Activated CD8-positive, alpha-beta memory T cell treated with anti-CD3 and anti-CD28 coated beads for 48 hours (primary cell): ENCODE measurements around the gene ST14.
"Not testable (repeated sequence)": the region's sequence is repeated elsewhere in the genome, so short reads cannot be mapped to it uniquely, and the experiment has no call there.

Source experiments
- DNase-seq, 3 experiments: peaks; one replicate each; pipeline ENCODE4 v3.0.0-alpha.2; 2020; ENCODE audit warnings: low read depth in 2 of 3, low spot score in 2 of 3

Gene ST14

DNA sequence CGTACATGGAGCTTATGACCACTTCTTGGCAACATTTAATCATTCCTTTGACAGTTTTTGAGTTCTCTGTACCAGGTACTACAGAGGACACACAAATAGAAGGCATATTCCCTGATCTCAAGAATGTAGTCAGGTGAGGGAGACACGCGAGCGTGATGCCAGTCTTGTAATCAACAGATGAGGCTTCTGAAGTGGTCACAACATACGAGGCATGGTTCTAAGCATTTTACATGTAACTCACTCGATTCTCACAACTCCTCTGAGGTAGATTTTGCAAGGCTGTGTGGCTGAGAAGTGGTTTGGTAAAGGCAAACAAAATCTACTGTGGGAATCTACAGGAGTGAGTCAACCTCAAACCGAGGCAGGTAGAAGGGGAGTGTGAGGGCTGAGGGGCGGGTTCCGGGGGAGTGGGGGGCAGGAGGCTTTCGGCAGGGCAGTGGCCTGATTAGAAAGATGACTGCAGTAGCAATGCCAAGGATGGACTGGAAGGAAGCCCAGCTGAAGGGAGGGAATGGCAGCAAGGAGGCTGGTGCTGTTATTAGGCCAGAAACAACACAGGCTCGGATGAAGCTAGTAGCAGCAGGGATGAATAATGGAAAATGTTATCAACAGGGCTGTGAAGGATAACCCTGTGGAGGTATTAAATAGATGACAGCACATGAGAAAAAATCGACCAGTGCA lies 63.8 kb downstream of the ST14 start:
- DNase-seq: no peak

DNA sequence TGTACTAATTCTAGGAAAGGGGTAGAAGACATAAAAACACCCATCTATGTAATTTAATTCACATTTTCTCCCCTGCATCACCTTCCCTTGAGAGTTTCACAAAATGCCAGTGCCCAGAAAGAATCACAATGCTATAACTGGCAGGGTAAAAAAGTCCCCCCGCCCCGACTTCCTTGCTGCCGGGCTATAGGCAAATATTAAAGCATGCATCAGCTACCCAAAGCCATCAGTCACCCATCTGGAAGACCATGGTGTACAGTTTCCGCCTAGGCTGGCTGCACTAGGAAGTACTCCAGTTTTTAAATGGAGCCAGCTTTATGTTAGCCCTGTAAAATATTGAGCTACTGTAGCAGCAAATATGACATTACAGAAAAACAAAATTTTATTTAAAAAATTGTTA lies 67.8 kb downstream of the ST14 start:
- DNase-seq: no peak

DNA sequence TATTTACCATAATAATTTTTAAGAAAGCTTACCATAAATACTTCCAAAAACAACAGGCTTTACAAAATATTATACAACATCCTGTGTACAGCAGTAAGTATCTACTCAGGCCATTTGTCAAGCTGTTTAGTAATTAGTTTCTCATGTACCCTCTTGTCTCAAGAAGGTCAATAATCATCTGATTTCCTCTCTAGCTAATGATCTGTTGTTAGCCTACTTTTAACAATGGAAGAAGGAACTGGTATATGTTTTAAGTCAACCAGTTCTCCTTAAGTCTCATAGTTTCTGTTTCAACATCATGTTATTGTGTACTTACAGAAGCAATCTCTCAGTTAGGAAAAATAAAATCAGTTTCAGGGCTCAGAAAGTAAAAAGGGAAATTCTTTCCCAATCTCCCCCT lies 73.9 kb downstream of the ST14 start:
- DNase-seq: not testable (repeated sequence)

DNA sequence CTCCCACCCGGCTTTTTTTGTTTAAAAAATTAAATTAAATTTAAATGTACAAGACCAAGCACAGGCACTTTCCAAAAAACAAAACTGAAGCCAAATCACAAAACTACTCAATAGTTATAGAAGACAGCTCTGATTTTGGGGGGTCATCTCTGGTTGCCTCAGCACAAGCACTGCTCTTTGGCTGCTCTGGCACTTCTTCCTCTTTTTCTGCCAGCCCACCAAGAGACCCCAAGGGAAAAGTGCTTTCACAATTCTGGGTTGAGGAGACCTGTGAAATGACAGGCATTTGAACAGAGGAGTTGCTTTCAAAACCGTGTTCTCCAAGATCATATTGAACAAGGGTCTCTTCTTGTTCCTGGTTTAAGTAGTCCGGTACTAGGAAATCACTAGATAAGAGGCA lies 74.3 kb downstream of the ST14 start:
- not testable (repeated sequence) for DNase-seq

DNA sequence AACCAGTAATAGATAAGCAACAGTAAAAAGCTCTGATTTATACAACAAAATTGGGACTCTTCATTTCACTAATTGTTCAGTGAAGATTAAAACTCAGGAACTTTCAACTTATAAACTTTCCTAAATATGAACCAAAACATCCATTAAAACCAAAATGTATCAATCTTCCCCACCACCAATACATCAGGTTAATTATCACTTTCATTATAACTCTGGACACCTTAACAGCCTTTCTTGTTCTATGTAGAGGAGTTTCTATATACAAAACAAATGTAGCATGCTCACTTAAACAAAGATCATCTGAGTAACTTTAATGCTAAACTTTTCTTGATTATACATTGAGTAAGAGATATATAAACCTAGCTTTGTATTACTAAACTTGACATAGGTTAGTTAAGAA lies 74.7 kb downstream of the ST14 start:
- DNase-seq: no peak

DNA sequence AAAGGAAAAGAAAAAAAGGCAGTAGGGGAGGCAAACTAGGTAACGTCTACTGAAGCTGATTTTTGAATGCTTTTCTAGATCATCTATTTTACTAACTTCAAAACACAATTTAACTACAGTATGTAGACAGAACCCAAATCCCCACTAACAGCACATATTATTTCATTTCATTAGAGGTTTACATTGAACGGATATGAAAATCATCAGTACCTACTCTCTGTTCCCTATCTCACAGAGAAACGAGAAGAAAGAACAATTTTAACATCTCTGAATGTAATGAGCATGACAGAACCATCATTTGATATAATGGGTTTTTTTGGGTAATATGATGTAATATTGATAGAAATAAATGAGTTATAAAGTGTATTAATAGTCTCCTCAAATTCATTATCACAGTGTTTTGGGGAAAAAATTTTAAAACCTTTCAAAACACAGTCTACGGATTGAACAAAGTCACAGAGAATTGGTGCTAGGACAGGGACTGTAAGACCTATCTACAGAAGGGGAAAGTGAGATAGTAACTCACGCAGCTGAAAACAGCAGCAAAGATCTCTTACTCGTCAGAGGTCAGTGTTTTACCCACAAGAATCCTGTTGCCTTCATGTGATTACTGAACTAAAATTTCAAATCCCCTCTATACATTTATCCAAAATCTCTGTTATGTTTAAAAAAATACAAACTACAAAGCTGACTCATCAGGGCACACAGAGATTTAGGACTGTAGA lies 77.9 kb downstream of the ST14 start:
- DNase-seq: no peak

DNA sequence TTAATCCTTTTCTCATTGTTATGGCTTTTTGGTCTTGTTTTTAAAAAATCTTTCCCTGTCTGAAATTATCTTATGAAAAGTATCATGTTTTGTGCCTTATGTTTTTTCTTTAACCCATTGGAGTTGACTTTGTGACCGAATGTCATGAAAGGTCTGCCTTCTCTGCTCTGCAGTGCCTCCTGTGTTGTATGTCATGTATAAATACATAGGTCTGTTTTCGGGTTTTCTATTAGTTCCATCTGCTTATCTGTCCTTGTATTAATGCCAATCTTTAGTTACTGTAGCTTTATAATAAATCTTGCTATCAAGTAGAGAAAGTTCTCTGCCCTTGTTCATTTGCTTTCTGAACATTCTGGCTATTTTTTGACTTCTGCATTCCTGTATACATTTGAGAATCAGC lies 82.1 kb downstream of the ST14 start:
- DNase-seq: no peak

DNA sequence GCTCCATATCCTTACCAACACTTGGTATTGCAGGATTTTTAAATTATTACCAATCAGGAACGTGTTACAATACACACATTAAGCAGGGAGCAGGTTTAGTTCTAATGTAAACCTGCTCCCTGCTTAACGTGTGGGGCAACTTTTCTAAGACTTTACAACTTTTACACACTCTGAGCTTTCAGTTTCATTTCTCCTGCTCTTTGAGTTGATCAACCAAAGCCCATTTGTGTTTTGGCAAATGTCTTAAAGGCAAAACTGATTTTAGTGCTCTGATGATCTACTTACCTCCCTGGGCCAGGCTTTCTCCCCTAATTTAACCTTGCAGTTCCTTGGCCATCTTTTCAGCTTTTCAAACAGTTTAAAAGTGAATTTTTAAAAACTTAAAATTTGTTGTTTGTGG lies 84.2 kb downstream of the ST14 start:
- DNase-seq: no peak

DNA sequence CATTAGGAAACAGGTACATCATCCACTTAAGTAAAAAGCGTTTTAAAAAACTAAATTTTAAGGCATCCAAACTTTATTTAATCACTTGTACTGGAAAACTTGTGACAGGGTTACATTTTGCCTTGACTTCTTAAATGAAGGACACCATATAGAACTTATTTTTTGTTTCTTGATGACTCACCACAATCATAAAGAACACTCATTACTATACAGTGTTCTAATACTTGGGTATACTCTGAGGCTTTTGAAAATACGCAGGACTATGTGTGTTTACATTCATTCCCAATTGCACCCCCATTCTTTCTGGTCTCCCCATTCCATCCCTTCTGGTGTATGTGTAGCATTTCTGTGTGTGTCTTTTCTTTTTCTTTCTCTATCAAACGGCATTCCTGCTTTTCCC lies 85.3 kb downstream of the ST14 start:
- no peak for DNase-seq

DNA sequence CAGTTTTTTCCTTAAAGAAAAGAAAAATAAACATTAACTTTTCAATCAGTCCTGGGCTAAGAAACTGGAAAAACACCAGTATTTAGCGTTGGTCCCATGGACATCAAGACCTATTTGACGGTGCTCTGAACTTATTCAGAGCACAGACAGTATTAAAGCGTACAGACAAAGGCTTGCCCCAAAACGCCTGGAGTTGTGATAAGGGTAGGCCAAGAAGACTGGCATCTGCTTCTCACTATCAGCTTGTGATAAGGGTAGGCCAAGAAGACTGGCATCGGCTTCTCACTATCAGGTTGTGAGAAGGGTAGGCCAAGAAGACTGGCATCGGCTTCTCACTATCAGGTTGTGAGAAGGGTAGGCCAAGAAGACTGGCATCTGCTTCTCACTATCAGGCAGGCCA lies 85.8 kb downstream of the ST14 start:
- not testable (repeated sequence) for DNase-seq

DNA sequence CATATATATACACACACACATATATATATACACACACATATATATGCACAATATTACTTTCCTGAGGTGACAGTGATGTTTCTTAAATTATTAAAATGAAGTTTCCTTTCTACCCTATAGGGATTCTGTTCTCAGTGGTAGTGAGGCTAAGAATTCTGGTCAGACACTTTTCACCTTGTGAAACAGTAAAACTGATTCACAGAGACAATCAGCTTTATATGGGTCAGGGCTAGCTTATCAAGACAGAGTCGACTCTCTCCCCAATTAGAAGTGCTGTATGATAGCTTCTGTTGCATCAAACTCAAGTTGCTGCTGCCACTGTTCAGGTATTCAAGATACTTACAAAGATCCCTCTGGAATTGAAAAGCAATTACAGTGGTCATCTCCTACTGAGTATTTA lies 86.7 kb downstream of the ST14 start:
- no peak for DNase-seq

DNA sequence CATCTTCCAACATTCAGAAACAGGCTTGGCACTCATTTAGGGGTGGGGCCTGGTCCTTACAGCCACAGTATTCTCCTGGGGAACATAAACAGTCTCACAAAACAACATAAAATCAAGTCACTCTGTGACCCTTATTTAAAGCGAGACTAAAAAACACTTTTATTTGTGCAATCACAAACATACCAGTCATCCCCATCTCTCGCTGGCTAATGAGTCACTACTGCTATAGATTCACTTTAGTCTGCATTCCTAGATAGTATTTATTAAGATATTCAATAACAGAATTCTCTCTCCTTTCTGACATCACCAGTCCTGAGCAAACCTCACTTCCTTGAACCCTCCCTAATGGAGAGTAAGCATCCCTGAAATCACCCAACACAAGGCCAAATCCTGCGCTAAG lies 87.2 kb downstream of the ST14 start:
- no peak for DNase-seq

DNA sequence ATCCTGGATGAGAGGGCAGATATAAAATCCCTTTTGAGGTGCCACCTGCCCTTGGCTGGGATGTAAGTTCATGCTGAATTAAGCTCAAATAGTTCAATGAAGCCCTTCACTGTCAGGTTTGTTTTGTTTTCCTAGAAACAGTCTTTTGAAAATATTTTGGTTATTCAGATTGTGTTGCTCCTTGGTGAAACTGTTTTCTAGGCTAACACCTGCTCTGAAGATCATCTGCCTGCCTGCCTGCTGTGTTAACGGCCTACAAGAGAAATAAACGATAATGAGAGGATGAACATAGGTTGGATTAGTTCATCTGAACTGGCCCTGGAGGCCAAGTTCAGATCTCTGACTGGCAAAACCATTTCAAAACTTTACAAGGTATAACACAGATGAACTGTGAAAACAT lies 87.7 kb downstream of the ST14 start:
- DNase-seq: no peak

DNA sequence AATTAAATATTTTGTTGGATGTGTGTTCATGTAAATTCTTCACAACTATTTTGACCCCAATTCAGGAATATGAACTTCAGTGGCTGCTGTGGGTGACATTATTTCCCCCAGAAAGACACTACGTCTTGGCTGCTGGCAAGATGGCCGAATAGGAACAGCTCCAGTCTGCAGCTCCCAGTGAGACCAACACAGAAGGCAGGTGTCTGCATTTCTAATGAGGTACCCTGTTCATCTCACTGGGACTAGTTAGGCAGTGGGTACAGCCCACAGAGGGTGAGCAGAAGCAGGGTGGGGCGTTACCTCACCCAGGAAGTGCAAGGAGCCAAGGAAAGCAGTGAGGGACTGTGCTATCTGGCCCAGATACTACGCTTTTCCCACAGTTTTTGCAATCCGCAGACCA lies 89.8 kb downstream of the ST14 start:
- DNase-seq: no peak

DNA sequence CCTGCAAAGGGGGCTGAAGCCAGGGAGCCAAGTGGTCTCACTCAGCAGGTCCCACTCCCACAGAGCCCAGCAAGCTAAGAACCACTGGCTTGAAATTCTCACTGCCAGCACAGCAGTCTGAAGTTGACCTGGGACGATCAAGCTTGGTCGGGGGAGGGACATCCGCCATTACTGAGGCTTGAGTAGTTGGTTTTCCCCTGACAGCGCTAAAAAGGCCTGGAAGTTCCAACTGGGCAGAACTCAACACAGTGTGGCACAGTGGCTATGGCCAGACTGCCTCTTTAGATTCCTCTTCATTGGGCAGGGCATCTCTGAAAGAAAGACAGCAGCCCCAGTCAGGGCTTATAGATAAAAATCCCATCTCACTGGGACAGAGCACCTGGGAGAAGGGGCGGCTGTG lies 90.3 kb downstream of the ST14 start:
- not testable (repeated sequence) for DNase-seq

DNA sequence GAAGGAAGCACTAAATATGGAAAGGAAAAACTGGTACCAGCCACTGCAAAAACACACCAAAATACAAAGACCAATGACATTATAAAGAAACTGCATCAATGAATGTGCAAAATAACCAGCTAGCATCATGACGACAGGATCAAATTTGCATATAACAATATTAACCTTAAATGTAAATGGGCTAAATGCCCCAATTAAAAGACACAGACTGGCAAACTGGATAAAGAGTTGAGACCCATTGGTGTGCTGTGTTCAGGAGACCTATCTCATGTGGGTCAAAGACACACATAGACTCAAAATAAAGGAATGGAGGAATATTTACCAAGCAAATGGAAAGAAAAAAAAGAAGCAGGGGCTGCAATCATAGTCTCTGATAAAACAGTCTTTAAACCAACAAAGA lies 92.2 kb downstream of the ST14 start:
- DNase-seq: not testable (repeated sequence)
